T-helper 2 cell treated with Interferon-gamma antibody and Interleukin-4, amounts not matched to agents 100 ng/mL and 5 ng/mL, for 36 hours (primary cell): ENCODE measurements around the gene FRMD6. TPM values are rescaled to one million over a fixed set of nuclear protein-coding genes. Genes with fewer than 3 reads are reported as not detected.

Source experiments
- intact Hi-C: fragments of 100-400 bp; cut with micrococcal nuclease; formaldehyde crosslinking; loops from one replicate; pipeline ENCODE4 v1.15.1; 2023
- total RNA-seq: library from RNA; stranded (reverse); gene quantifications from 2 replicates; pipeline ENCODE4 v1.2.3, GENCODE V29; 2022

The FRMD6 gene
- total RNA-seq, 1 donor from 2014 or later, result 5.0 TPM

DNA sequence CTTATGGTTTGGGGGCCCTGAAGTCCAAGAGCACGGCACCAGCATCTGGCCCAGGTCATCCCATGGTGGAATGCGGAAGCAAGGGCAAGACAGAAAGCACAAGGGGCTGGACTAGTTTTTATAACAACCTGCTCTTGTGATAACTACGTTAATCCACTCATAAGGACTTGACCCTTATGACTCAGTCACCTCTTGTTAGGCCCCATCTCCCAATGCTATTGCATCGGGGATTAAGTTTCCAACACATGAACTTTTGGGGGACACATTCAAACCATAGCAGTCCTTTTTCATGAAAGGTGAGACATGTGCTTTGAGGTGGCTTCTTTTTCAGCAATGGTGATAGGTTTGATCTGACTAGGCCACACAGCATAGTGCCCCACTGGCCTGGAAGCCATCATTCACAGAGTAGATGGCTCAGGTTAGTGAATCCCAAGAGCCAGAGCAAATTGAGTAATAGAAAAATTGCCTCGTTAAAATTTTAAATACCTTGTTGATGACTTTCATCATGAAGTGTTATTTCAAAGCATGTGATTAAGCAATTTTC, 12.1 kb downstream of the FRMD6 start:
- intact Hi-C loops, result no loop called here

DNA sequence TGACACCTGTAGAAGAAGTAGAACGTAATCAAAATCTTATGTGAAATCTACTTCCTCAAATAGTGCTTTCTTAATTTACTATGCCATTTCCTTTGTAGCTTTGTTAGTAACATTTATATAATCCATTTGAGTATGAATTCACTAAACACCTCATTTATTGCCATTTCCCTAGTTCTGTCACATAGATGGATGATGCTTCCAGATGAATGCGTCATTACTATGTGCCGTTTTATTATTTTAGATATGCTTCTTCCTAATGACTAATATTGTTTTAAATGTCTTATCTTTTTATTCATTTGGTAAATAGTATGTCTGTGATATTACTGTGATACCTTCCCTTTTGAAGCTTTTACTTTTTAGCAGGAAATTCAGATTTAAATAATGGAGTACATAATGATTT, 14.4 kb downstream of the FRMD6 start:
- intact Hi-C loops, result no loop called here

DNA sequence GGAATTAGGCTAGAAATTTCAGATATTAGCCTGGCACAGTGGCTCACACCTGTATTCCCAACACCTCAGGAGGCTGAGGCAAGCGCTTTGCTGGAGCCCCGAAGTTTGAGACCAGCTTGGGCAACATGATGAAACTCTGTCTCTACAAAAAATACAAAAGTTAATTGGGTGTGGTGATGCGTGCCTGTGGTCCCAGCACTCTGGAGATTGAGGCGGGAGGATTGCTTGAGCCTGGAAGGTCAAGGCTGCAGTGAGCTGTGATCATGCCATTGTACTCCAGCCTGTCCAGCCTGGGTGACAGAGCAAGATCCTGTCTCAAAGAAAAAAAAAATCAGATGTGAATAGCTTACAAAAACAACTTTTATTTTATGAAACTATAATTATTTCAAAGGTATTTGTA, 15.1 kb downstream of the FRMD6 start:
- intact Hi-C loops, result no loop called here

DNA sequence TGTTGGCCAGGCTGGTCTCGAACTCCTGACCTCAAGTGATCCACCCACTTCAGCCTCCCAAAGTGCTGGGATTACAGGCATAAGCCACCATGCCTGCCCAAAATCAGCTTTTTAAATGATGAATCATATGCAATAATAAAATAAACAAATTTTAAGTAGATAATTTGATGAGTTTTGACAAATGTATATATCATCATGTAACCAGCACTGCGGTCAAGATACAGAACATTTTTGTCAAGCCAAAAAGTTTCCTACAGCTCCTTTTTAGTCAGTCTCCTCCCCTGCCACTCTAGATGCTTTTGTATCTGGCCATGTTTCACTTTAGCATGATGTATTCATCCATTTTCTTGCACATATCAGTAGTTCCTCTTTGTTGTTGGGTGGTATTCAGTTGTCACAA, 17.2 kb downstream of the FRMD6 start:
- intact Hi-C loops, result no loop called here

DNA sequence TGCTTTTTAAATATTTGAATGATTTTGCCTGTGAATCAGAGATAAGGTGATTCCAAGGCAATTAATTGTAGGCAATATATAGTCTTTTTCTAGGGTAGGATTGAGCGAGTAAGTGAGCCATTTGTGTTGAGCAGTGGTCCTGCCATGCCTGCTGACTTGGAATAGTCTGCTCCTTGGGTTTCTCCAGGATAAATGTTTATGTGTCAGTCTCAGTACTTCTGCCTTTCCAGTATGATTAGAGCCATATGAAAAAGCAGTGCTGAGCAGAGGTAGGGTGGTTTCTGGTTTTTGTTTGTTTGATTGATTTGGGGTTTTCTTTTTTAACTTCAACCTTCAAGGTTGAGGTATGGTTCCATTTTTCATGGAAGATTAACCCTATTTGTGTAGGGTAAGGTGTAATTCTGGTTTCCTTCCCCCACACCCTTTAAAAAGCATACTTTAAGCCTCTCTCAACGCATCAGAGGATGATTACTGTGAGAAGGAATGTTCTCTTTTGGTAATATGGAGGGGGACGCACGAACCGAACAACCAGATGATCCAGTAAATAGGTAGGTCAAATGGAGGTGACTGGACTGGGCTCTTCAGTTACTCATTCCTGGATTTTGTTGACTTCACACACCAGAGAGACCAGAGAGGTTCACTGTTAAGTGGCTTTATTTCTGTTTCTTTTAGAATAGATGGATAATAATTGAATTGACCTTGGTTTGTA, 22.7 kb downstream of the FRMD6 start:
- intact Hi-C loops, result no loop called here

DNA sequence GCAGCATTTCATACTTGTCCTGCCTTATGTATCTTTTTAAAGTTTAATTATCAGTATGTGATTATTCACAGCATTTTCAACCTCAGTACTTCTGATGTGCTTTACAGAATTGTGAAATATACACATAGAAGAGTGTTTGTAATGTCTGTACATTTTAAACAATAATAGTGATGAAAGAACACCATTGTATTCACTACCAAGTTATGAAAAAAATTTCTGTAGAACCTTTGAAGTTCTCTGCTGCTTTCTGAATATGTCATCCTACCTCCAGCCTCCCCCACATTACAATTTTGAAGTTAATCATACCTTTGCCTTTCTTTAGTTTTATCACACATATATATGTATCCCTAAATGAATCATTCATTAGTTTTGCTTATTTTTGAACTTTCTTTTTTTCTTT, 24.8 kb downstream of the FRMD6 start:
- intact Hi-C loops, result no loop called here

DNA sequence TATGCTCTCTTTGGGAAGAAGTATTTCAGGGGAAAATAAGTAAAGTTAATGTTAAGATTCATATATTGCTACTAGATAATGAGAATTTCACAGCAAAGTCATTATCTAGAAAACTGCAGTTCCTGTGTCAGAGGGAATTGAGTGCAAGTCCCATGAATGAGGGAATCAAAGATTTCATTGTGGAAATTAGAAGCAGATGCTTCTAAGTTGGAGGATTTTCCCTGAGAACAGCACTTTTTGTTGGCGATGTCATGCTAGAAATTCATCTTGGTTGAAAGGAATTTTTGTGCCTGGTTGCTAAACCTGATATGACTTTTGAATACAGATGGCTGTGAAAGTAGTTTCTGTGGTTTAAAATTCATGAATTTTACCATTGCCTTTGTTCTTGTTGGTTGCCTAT, 25.6 kb downstream of the FRMD6 start:
- intact Hi-C loops, result no loop called here

DNA sequence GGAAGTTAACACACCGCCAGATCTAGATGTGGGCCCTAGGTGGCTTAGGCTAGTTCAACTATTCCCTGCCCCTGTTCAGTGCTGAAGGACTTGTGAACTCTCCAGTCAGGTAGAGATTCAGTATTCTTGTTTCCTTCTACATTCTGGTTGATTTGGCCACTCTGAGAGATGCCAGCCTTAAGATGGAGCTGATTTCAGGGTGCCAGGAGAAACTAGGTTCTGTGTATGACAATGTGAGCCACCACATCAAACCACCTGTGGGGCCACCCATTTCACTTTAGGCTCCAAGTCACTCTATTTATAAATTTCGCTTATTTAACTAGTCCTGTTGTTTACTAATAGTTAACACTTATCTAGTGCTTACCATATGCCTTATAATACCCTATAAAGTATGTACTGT, 26.0 kb downstream of the FRMD6 start:
- intact Hi-C loops, result no loop called here

DNA sequence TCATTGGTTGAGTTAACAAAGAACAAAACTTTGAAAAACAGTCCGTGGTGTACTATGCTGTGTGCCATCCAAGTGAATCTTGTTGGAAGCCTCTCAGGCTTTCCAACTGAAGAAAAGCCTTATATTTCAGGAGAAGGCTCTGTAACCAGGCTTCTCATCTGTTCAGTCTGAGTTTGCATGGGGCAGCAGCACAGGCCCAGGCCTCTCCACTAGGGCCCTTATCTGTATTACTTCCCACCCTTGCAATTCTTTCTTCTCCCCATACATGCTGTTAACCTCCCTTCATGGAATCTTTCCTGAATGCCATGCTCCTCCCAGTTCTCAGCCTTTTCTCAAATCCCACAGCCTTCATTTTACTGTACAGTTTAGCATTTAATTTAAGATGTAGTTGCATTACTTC, 28.3 kb downstream of the FRMD6 start:
- intact Hi-C loops, result no loop called here

DNA sequence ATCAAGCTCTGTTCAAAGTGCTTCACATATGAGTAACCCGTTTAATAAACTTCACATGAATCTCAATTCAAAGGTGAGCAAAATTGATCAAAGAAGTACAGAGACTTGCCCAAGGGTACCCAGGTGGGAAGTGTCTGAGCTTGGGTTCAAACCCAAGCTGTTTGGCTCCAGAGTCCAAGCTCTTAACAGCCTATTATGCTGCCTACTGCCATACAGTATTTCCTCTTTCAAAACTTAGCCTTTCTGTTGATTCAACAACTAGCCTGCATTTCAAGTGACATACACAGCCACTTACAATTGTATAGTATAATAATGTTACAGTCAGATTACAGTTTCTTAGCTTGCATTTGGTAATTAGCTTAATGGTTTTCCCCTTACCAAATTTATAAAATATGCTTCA, 29.7 kb downstream of the FRMD6 start:
- intact Hi-C loops, result no loop called here

DNA sequence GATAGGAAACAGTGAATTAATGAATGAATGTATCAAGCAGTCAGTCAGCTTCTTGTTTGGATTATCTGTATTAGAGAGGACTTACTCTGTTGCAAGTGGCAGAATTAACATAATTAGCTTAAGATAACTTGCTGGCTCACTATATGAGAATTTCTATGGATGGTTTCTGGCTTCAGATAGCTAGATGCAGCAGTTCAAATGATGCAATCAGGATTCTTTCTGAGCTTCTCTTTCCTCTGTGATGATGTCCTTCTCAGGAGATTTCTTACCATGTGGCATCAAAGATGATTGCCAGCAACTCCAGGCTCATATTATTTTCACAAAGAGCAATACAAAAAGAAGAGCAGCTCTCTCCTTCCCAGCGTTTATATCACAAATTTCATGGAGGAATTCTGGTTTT, 30.7 kb downstream of the FRMD6 start:
- intact Hi-C loops, result no loop called here

DNA sequence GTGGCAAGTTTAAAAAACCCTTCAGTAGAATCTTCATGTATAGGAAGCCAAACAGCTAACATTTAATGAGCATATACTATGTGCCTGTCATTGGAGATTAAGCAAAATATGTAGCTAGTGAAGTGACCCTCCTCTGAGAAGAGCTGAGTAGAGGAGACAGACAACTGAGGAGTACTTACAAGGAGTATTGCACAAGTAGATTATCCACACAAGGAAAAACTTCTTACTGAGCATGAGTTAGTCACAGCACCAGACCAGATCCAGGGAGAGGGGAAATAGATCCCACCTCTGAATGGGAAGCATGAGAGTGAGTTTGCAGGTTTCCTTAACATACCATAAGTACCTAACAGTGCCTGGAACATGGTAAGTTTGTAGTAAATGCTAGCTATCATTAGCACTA, 33.0 kb downstream of the FRMD6 start:
- intact Hi-C loops, result no loop called here

DNA sequence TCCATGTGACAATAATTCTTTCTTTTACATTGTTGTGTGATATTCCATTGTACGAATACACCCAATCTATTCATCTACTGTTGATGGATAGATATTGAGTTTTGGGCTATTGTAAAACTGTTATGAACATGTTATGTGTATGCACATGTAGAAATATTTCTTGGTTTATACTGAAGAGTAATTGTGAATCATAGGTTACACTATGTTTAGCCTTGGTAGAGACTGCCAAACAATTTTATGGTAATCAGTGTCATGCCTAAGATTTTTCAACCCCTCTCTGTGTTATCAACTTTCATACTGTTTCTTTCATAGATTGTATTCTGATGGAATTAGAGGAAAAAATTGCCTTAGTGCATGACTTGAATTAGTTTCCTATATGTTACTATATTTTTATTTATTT, 39.5 kb downstream of the FRMD6 start:
- intact Hi-C loops, result no loop called here

DNA sequence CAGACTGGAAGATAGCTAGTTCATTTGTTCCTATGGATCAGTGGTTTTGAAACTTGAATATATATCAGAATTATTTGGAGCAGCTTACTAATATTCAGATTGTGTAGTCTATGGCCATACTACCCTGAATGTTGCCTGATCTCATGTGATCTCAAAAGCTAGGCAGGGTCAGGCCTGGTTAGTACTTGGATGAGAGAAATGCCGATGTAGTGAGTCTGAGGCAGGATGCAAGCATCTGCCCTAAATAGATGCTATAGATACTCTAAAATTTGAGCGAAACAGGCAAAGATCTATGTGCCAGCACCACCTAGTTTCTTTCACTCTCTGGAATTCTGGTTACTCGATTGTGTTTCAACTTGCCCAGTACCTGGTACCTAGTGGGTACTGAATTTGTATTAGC, 40.9 kb downstream of the FRMD6 start:
- intact Hi-C loops, result no loop called here

DNA sequence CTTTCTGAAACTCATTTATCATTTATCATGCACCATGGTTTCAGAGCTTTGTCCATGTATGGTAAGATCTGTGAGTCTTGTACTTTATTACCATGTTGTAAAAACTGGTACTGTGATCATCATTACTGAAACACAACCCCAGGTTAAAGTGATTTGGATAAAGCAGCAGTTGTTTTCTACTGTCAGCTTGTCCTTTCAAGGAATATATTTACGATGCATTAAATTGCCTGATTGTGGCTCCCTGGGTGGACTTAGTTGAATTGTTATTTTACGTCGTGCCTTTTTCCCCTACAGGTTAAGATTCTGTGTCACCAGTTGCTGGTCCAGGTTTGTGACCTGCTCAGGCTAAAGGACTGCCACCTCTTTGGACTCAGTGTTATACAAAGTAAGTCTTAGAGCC, 46.1 kb downstream of the FRMD6 start:
- intact Hi-C loops, result no loop called here

DNA sequence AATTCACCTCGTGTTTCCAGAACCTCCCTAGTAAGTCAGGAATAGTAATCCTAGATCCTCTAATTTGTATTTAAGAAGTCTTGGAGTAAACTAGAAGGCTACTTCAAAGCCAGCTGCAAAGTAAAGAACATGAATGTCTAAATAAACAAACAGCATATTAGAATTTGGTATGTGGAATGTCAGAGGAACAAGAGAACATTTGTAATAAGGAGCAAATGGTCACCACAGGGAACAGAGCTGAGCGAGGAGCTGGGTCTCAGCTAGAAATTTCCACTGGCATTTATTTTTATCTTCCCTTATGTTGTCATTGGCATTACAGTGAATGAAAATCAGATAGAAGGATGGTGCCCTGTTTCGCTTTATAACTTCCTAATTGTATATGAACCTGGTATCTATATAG, 50.2 kb downstream of the FRMD6 start:
- intact Hi-C loops, result no loop called here

DNA sequence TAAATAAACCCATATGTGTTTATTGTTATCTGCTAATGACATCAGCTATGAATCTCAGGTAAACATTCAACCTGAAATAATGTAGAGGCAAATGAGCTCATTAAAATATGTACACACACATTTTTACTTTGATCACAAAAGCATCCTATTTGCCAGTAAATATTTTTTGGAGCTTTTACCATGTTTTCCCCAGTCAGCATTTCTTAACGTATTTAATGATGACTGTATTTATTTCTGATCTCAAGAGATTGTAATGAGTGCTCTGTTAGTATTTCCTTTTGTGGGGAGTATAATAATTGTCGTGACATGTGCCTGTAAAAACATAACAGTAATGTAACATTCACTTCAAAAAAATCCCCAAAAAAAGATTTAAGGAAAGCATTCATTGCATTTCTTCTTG, 52.1 kb downstream of the FRMD6 start:
- intact Hi-C loops, result no loop called here

DNA sequence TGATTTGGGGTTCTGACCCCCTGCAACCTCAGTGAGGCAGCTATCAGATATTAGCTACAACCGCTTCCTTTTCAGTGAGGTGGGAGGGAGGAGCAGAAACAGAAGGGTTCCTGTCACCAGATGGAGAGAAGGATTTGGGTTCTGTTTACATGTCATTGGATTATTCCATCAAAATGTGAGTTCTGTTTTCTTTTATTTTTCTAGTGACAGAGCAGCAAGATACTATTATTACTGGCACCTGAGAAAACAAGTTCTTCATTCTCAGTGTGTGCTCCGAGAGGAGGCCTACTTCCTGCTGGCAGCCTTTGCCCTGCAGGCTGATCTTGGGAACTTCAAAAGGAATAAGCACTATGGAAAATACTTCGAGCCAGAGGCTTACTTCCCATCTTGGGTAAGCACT, 52.8 kb downstream of the FRMD6 start:
- intact Hi-C loops, result no loop called here

DNA sequence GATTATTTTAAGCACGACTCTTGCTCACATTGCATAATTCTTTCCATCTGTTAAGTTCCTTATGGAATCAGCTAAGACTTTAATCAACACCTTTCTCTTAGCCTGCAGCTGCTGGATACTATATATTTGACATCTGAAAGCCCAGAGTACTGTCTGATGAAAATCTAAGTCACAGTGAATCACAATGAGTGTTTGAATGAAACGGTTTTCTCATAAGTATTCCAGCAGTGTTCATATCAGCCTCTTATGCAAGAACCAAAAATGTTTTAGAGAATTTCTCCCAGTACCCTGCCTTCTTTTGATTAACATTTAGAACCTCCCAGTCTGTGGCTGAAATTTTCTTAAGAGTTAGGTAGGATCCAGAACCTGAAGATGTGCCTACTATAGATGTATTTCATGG, 55.6 kb downstream of the FRMD6 start:
- intact Hi-C loops, result no loop called here

DNA sequence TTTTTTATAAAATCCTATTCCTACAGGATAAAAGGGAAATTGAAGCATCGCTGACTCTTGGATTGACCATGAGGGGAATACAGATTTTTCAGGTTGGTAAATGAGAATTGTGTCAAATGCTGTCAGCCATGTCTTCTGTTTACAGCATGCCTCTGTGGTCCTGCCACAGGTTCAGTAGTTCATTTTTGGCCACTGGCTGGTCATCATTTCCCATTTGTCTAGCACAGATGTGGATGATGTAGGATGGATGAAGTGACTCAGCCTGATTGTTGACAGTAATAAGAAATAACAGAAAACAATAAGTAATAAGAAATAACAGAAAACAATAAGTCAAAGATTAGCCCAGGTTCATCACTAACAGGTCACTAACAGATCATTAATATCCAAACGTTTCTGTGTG, 59.8 kb downstream of the FRMD6 start:
- intact Hi-C loops, result no loop called here

DNA sequence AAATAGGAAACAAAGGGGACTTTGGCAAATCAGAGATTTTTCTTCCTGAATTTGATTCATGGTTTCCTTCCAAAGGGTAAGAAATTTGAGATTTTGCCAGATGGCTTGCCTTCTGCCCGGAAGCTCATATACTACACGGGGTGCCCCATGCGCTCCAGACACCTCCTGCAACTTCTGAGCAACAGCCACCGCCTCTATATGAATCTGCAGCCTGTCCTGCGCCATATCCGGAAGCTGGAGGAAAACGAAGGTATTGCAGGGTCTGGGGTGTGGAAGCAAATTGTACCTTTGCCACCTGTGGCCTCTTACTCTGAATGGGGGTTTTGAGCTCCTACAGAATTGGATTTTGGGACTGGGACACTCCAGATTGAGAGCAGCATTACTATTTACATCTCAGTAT, 63.5 kb downstream of the FRMD6 start:
- intact Hi-C loops, result no loop called here

DNA sequence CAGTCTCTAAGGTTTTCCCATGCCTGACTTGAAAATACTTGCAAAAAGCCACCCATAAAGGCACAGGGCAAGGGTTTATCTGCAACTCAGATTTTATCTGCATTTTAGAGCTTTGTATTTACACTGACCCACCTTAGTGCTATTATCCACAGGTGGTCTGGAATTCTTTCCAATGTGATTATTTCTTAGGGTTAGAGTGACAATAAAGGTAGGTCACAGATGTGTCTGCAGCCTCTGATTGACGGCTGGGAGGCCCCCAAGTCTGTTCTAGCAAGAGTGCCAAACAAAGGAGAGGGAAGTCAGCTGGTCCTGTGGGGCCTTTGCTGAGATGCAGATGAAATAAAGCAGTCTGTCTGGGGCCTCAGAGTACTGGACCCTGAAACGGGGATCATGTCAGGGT, 64.0 kb downstream of the FRMD6 start:
- intact Hi-C loops, result no loop called here

DNA sequence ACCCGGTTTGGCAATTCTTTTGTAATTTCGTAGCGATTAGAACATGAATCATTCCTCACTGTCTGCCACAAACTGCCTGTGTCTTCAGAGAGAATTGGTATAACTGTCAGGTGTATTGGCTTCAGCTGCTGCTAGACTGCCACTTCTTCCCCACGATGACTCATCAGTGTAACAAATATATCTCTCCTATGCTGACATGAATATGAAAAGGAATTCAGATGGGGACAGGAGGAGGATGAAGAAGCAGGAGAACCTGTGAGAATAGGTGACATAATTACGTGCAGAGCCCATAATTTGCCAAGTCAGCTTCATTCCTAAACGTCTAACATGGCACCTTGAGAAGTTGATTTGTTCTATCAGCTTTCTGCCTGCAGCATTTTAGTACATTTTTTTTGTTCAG, 64.9 kb downstream of the FRMD6 start:
- intact Hi-C loops, result no loop called here

DNA sequence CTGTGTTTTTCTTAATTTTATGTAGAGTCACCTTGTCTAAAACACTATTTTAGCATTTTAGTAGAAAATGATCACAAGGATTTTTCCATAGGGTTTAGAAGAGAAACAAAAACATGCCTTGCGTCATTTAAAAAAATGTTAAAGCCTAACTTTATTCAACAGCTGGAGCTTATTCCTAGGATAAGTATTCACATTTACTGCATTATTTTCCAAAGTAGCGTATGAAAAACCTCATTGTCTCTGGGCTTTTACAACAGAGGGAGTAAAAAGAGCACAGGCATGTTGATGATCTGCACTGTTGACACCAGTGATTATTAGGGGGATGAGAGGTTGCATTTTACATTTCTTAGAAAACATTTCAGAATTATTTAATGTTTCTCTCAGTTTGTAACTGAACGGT, 66.1 kb downstream of the FRMD6 start:
- intact Hi-C loops, result no loop called here
